ENCODE results near the gene ARL15. TPM values are rescaled to one million over a fixed set of nuclear protein-coding genes. Genes with fewer than 3 reads are reported as not detected.

Gene ARL15
- total RNA-seq, 6 donors from 2014 or later = 6.7 to 36.4 (median 20.7) TPM

GRCh38 chr5:54254482-54255198, 55.7 kb downstream of the ARL15 start:
- WGBS, 2 donors = 47 to 60% methylated on average over 6 of the region's 6 CpGs
- Histone ChIP-seq H3K4me3 (no peak overlapping the region), H3K36me3 (no peaks in the 10 kb centered on the region), H3K27ac (no peak overlapping the region), H3K27me3 (no peaks in the 10 kb centered on the region), H3K9me3 (no peaks in the 10 kb centered on the region), H3K4me1 (peaks cover 3 to 32% (median 11%) of the 10 kb centered on the region in 4 donors)
- no peak for ATAC-seq (ENCODE audit: low FRiP score in 2 of 2)
- TF ChIP-seq CTCF (IDR thresholded peaks at IDR 0.05) = peak in 2 of 6 experiments; percentile 7 to 12
- TF ChIP-seq POLR2A (IDR thresholded peaks at IDR 0.05) = no peak
- no peak for TF ChIP-seq POLR2AphosphoS5 (IDR thresholded peaks at IDR 0.05)
- no peak for TF ChIP-seq EP300 (IDR thresholded peaks at IDR 0.05)
- DNase-seq = peak in 1 of 2 donors; percentile 27

- Histone ChIP-seq H3K27me3 (no peaks in the 10 kb centered on the region), H3K9me3 (no peaks in the 10 kb centered on the region), H3K4me1 (peaks cover 7 to 38% (median 16%) of the 10 kb centered on the region in 4 donors), H3K4me3 (no peak overlapping the region), H3K27ac (no peak overlapping the region), H3K36me3 (no peaks in the 10 kb centered on the region)
- TF ChIP-seq EP300 (IDR thresholded peaks at IDR 0.05) (no peak), POLR2AphosphoS5 (IDR thresholded peaks at IDR 0.05) (no peak), CTCF (IDR thresholded peaks at IDR 0.05) (no peak), POLR2A (IDR thresholded peaks at IDR 0.05) (no peak)
- DNase-seq (no peak), ATAC-seq (ENCODE audit: low FRiP score in 2 of 2) (no peak)
- 50 to 76% methylated on average over 1 of the region's 1 CpG for WGBS, 2 donors
Measured at GRCh38 chr5:54251981-54252380, 58.4 kb downstream of the ARL15 start.

- Histone ChIP-seq H3K36me3 (no peaks in the 10 kb centered on the region), H3K4me3 (no peak overlapping the region), H3K9me3 (no peaks in the 10 kb centered on the region), H3K27ac (no peak overlapping the region), H3K4me1 (peaks cover 5 to 37% (median 16%) of the 10 kb centered on the region in 4 donors), H3K27me3 (no peaks in the 10 kb centered on the region)
- DNase-seq = peak in 1 of 2 donors; percentile 33
- TF ChIP-seq EP300 (IDR thresholded peaks at IDR 0.05) = no peak
- no peak for TF ChIP-seq POLR2A (IDR thresholded peaks at IDR 0.05)
- no peak for TF ChIP-seq CTCF (IDR thresholded peaks at IDR 0.05)
- no peak for TF ChIP-seq POLR2AphosphoS5 (IDR thresholded peaks at IDR 0.05)
- ATAC-seq (ENCODE audit: low FRiP score in 2 of 2) = peak in 1 of 2 donors; percentile 51
- WGBS, 2 donors = 37 to 44% methylated on average over 4 of the region's 4 CpGs
Measured at GRCh38 chr5:54249210-54250028, 61.0 kb downstream of the ARL15 start.

GRCh38 chr5:54247226-54247625, 63.1 kb downstream of the ARL15 start:
- ATAC-seq (ENCODE audit: low FRiP score in 2 of 2) (no peak), DNase-seq (no peak)
- H3K27ac ChIP-seq = no peak overlapping the region
- 51 to 54% methylated on average over 5 of the region's 5 CpGs for WGBS, 2 donors
- no peak overlapping the region for H3K4me3 ChIP-seq
- peaks cover 4 to 25% (median 11%) of the 10 kb centered on the region in 4 donors for H3K4me1 ChIP-seq
- TF ChIP-seq EP300 (IDR thresholded peaks at IDR 0.05) (no peak), POLR2A (IDR thresholded peaks at IDR 0.05) (no peak), POLR2AphosphoS5 (IDR thresholded peaks at IDR 0.05) (no peak), CTCF (IDR thresholded peaks at IDR 0.05) (no peak)
- no peaks in the 10 kb centered on the region for H3K36me3 ChIP-seq
- no peaks in the 10 kb centered on the region for H3K9me3 ChIP-seq
- H3K27me3 ChIP-seq = no peaks in the 10 kb centered on the region

All from upper lobe of left lung (tissue), 6 donors.